ENCODE measurements around the gene COQ9. TPM values are rescaled to one million over a fixed set of nuclear protein-coding genes. Genes with fewer than 3 reads are reported as not detected.

COQ9 gene
- total and polyA plus RNA-seq, 7 donors = 61.4 to 154 (median 74.5) TPM

DNA sequence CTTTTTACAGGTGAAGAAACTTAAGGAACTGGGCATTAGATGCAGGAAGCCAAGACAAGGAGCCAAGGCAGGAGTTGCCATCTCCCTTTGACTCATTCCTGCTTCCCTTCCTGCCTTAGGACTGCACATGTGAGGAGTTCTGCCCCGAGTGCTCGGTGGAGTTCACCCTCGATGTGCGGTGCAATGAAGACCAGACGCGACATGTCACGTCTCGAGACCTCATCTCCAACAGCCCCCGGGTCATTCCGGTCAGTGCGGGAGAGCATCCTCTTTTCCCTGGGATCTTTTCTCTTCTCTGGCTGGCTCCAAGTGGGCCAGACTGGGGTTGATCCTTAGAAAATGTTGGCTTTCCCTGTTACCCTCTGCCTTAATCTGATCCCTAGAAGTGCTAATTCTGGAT lies 21.8 kb downstream of the COQ9 start:
- intact Hi-C loops (cut with DNase I) = loop anchor here (10.0 kb wide), 1 partner anchor 1166 kb away; no protein-coding TSS in a partner anchor
- WGBS, 2 donors = 91 to 94% methylated on average over 11 of the region's 11 CpGs

DNA sequence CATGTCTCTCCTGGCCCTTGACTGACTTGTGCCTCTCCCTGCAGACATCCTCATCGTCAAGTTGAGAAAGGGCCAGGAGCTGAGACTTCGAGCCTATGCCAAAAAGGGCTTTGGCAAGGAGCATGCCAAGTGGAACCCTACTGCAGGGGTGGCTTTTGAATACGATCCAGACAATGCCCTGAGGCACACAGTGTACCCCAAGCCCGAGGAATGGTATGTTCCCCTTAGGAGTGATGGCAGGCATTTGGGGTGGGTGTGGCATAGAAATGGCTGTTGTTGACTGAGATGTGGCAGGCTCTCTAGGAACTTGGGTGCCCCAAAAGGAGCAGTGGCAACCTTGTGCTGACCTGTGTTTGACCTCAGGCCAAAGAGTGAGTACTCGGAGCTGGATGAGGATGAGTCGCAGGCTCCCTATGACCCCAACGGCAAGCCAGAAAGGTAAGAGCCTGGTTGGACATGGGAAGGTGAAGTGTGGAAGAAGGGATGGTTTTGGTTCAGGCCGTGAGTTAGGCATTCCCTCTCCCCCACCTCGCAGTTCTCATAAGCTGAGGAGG lies 22.7 kb downstream of the COQ9 start:
- H3K27ac ChIP-seq = no peak overlapping the region

More for the DNA sequence above, 21.8 kb downstream of the COQ9 start:
- Histone ChIP-seq H3K4me1 (peaks cover 0 to 21% (median 18%) of the 10 kb centered on the region in 4 donors), H3K27me3 (no peaks in the 10 kb centered on the region), H3K4me3 (no peak overlapping the region), H3K36me3 (peaks cover 43 to 98% (median 59%) of the 10 kb centered on the region in 4 donors), H3K9me3 (no peaks in the 10 kb centered on the region), H3K27ac (no peak overlapping the region)
- peak; percentile 33 for DNase-seq
- TF ChIP-seq, protein P1, sequence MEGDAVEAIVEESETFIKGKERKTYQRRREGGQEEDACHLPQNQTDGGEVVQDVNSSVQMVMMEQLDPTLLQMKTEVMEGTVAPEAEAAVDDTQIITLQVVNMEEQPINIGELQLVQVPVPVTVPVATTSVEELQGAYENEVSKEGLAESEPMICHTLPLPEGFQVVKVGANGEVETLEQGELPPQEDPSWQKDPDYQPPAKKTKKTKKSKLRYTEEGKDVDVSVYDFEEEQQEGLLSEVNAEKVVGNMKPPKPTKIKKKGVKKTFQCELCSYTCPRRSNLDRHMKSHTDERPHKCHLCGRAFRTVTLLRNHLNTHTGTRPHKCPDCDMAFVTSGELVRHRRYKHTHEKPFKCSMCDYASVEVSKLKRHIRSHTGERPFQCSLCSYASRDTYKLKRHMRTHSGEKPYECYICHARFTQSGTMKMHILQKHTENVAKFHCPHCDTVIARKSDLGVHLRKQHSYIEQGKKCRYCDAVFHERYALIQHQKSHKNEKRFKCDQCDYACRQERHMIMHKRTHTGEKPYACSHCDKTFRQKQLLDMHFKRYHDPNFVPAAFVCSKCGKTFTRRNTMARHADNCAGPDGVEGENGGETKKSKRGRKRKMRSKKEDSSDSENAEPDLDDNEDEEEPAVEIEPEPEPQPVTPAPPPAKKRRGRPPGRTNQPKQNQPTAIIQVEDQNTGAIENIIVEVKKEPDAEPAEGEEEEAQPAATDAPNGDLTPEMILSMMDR (IDR thresholded peaks at IDR 0.05) = no peak
- TF ChIP-seq POLR2AphosphoS5 (IDR thresholded peaks at IDR 0.05) = no peak
- no peak for TF ChIP-seq POLR2A (IDR thresholded peaks at IDR 0.05)
- TF ChIP-seq EP300 (IDR thresholded peaks at IDR 0.05) = no peak

DNA sequence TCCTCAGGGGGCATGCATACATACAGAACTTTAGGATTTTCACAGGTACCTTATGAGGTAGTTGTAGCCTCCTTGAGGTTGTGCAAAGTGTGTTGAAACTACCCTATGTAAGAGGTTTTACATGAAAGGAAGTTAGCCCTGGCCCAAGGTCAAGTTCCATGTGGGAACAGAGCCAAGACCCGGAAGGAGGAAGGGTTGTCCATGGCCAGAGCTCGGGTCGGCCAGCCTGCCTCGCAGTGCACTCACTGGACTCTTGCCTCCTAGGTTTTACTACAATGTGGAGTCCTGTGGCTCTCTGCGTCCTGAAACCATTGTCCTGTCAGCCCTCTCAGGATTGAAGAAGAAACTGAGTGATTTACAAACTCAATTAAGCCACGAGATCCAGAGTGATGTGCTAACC lies 23.4 kb downstream of the COQ9 start:
- Histone ChIP-seq H3K27me3 (no peaks in the 10 kb centered on the region), H3K36me3 (peaks cover 41 to 91% (median 59%) of the 10 kb centered on the region in 4 donors), H3K27ac (peak overlapping the region in 2 of 4 donors; percentile 4 to 17), H3K4me1 (peaks cover 0 to 10% (median 7%) of the 10 kb centered on the region in 4 donors), H3K9me3 (no peaks in the 10 kb centered on the region), H3K4me3 (no peak overlapping the region)
- intact Hi-C loops (cut with DNase I) = no loop called here
- no peak for DNase-seq
- WGBS, 2 donors = 14 to 50% methylated on average over 6 of the region's 6 CpGs
- TF ChIP-seq, protein P1 (IDR thresholded peaks at IDR 0.05) = no peak
- TF ChIP-seq POLR2AphosphoS5 (IDR thresholded peaks at IDR 0.05) (no peak), POLR2A (IDR thresholded peaks at IDR 0.05) (no peak), EP300 (IDR thresholded peaks at IDR 0.05) (no peak)

More for the DNA sequence above, 22.7 kb downstream of the COQ9 start:
- Histone ChIP-seq H3K4me3 (no peak overlapping the region), H3K9me3 (no peaks in the 10 kb centered on the region), H3K4me1 (peaks cover 0 to 12% (median 9%) of the 10 kb centered on the region in 4 donors), H3K36me3 (peaks cover 43 to 96% (median 59%) of the 10 kb centered on the region in 4 donors), H3K27me3 (no peaks in the 10 kb centered on the region)
- WGBS, 2 donors = 82 to 85% methylated on average over 9 of the region's 9 CpGs
- TF ChIP-seq POLR2A (IDR thresholded peaks at IDR 0.05) (no peak), EP300 (IDR thresholded peaks at IDR 0.05) (no peak), POLR2AphosphoS5 (IDR thresholded peaks at IDR 0.05) (no peak)
- TF ChIP-seq, protein P1 (IDR thresholded peaks at IDR 0.05) = no peak
- DNase-seq = no peak
- intact Hi-C loops (cut with DNase I) = loop anchor here (10.0 kb wide), 1 partner anchor 1165 kb away; no protein-coding TSS in a partner anchor

GRCh38 chr16:57471209-57471608 lies 23.9 kb downstream of the COQ9 start:
- peak overlapping the region in 2 of 4 donors; percentile 4 to 17 for H3K27ac ChIP-seq

More at GRCh38 chr16:57471209-57471608, 23.9 kb downstream of the COQ9 start:
- no peak for DNase-seq
- H3K36me3 ChIP-seq = peaks cover 38 to 86% (median 54%) of the 10 kb centered on the region in 4 donors
- 93 to 100% methylated on average over 1 of the region's 1 CpG for WGBS, 2 donors
- H3K4me1 ChIP-seq = peaks cover 0 to 11% (median 10%) of the 10 kb centered on the region in 4 donors
- TF ChIP-seq POLR2AphosphoS5 (IDR thresholded peaks at IDR 0.05) (no peak), POLR2A (IDR thresholded peaks at IDR 0.05) (no peak), EP300 (IDR thresholded peaks at IDR 0.05) (no peak)
- TF ChIP-seq, protein P1 (IDR thresholded peaks at IDR 0.05) = no peak
- H3K9me3 ChIP-seq = no peaks in the 10 kb centered on the region
- intact Hi-C loops (cut with DNase I) = no loop called here
- H3K4me3 ChIP-seq = no peak overlapping the region
- no peaks in the 10 kb centered on the region for H3K27me3 ChIP-seq
